Upper lobe of right lung (tissue), 1 donor: ENCODE results near the gene C1orf56. TPM values are rescaled to one million over a fixed set of nuclear protein-coding genes. Genes with fewer than 3 reads are reported as not detected.
"Not testable (repeated sequence)": the region's sequence is repeated elsewhere in the genome, so short reads cannot be mapped to it uniquely, and the experiment has no call there.

Experiments used
- ATAC-seq: fragments of 200-7000 bp; cut with Tn5 transposase; one replicate; pipeline ENCODE4 v1.9.1; 2020; ENCODE audit warnings: mild to moderate bottlenecking, moderate library complexity
- DNase-seq: peaks from one replicate; pipeline ENCODE4 v3.0.0-alpha.2; 2020
- H3K27ac ChIP-seq: fragments of 200-600 bp; one replicate; pipeline ENCODE4 v1.8.0; 2022
- H3K27me3 ChIP-seq: fragments of 200-600 bp; one replicate; pipeline ENCODE4 v1.8.0; 2022; ENCODE audit warnings: mild to moderate bottlenecking
- H3K36me3 ChIP-seq: fragments of 200-600 bp; one replicate; pipeline ENCODE4 v1.8.0; 2022
- H3K4me1 ChIP-seq: fragments of 200-600 bp; one replicate; pipeline ENCODE4 v1.8.0; 2022
- H3K4me3 ChIP-seq: fragments of 200-600 bp; one replicate; pipeline ENCODE4 v1.8.0; 2022; ENCODE audit warnings: mild to moderate bottlenecking
- H3K9me3 ChIP-seq: fragments of 200-600 bp; one replicate; pipeline ENCODE4 v1.8.0; 2022
- intact Hi-C: fragments of 100-400 bp; cut with DNase I; formaldehyde crosslinking; loops from one replicate; pipeline ENCODE4 v1.11.0; 2022
- total RNA-seq: library from RNA; stranded (reverse); fragmentation: NEBNext Ultra II Directional; extraction: Animal tissue kit (Norgen Biotek cat#: 25700); gene quantifications from one replicate; pipeline ENCODE4 v1.2.1, GENCODE V29; 2021
- TF ChIP-seq, protein P1 (sequence below): fragments of 200-600 bp; IDR thresholded peaks from one replicate; pipeline ENCODE4 v1.8.0; 2022; ENCODE audit warnings: antibody characterized with exemption
- donor health status: DM: no; HTN: yes; CAD: no; lungs with severe emphysema.

Gene C1orf56
- total RNA-seq, 1 donor from 2014 or later: 3.9 TPM

GRCh38 chr1:151072224-151072623 lies 24.7 kb downstream of the C1orf56 start:
- TF ChIP-seq, protein P1, sequence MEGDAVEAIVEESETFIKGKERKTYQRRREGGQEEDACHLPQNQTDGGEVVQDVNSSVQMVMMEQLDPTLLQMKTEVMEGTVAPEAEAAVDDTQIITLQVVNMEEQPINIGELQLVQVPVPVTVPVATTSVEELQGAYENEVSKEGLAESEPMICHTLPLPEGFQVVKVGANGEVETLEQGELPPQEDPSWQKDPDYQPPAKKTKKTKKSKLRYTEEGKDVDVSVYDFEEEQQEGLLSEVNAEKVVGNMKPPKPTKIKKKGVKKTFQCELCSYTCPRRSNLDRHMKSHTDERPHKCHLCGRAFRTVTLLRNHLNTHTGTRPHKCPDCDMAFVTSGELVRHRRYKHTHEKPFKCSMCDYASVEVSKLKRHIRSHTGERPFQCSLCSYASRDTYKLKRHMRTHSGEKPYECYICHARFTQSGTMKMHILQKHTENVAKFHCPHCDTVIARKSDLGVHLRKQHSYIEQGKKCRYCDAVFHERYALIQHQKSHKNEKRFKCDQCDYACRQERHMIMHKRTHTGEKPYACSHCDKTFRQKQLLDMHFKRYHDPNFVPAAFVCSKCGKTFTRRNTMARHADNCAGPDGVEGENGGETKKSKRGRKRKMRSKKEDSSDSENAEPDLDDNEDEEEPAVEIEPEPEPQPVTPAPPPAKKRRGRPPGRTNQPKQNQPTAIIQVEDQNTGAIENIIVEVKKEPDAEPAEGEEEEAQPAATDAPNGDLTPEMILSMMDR: peak; percentile 10
- Histone ChIP-seq H3K27me3 (no peaks in the 10 kb centered on the region), H3K27ac (peak overlapping the region; percentile 100), H3K4me3 (no peak overlapping the region), H3K4me1 (peaks cover 16% of the 10 kb centered on the region), H3K36me3 (peaks cover 6% of the 10 kb centered on the region), H3K9me3 (no peaks in the 10 kb centered on the region)
- no peak for ATAC-seq
- intact Hi-C loops: no loop called here
- DNase-seq: no peak

DNA sequence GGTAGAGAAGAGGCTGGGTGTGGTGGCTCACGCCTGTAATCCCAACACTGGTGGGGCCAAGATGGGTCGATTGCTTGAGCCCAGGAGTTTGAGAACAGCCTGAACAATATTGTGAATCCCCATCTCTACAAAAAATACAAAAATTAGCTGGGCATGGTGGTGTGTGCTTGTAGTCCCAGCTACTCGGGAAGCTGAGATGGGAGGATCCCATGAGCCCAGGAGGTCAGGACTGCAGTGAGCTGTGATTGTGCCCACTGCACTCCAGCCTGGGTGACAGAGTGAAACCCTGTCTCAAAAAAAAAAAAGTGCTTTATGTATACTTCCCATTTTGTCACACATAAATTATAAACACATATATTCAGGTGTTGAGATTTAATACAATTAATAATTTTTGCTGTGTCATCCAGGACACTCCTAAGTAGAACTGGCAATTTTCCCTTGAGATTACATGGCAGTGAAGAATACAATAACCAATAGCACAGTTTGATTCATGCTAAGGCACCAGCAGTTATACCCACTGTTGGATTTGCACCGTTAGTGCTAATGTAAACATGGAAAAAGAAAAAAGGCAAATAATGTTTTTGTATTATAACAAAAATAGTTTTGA lies 38.5 kb downstream of the C1orf56 start:
- intact Hi-C loops: no loop called here
- ATAC-seq (no peak), DNase-seq (no peak)
- H3K9me3 ChIP-seq: no peaks in the 10 kb centered on the region
- no peaks in the 10 kb centered on the region for H3K36me3 ChIP-seq
- H3K4me1 ChIP-seq: no peaks in the 10 kb centered on the region
- H3K27ac ChIP-seq: no peak overlapping the region
- TF ChIP-seq, protein P1: no peak
- no peak overlapping the region for H3K4me3 ChIP-seq
- no peaks in the 10 kb centered on the region for H3K27me3 ChIP-seq

GRCh38 chr1:151097426-151097825 lies 49.9 kb downstream of the C1orf56 start:
- DNase-seq: peak; percentile 10
- intact Hi-C loops: not testable (repeated sequence)

DNA sequence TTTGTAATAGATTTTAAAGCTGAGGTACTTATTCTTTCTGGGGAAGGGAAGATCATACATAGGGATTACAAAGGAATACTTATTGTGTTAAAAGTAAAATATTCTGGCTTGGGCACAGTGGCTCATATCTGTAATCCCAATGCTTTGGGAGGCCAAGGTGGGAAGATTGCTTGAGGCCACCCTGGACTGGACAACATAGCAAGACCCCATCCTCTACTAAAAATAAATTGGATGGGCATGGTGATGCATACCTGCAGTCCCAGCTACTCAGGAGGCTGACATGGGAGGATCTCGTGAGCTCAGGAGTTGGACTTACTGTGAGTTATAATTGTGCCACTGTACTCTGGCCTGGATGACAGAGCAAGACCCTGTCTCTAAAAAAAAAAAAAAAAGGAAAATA lies 50.6 kb downstream of the C1orf56 start:
- ATAC-seq (no peak), DNase-seq (no peak)
- Histone ChIP-seq H3K27me3 (no peaks in the 10 kb centered on the region), H3K27ac (no peak overlapping the region), H3K4me3 (no peak overlapping the region), H3K36me3 (peaks cover under 1% of the 10 kb centered on the region), H3K9me3 (no peaks in the 10 kb centered on the region), H3K4me1 (no peaks in the 10 kb centered on the region)
- TF ChIP-seq, protein P1: no peak
- intact Hi-C loops: no loop called here

More at GRCh38 chr1:151097426-151097825, 49.9 kb downstream of the C1orf56 start:
- not testable (repeated sequence) for H3K9me3 ChIP-seq, H3K36me3 ChIP-seq, H3K4me1 ChIP-seq, H3K4me3 ChIP-seq, H3K27me3 ChIP-seq, H3K27ac ChIP-seq, ATAC-seq

Other genes starting within 250 kb of the C1orf56 start
- gene CTSK, start 239.5 kb upstream of the C1orf56 start, total RNA-seq: 35.5 TPM
- 53.8 TPM for gene ARNT, start 171.2 kb upstream of the C1orf56 start, total RNA-seq
- not detected for gene CTXND2, start 160.6 kb upstream of the C1orf56 start, total RNA-seq
- 45.8 TPM for gene SETDB1, start 121.4 kb upstream of the C1orf56 start, total RNA-seq
- 354 TPM for gene CERS2, start 72.9 kb upstream of the C1orf56 start, total RNA-seq
- gene ANXA9, start 65.5 kb upstream of the C1orf56 start, total RNA-seq: 1.2 TPM
- gene MINDY1, start 40.8 kb upstream of the C1orf56 start, total RNA-seq: 26.5 TPM
- gene PRUNE1, start 39.3 kb upstream of the C1orf56 start, total RNA-seq: 18.3 TPM
- 5.2 TPM for gene BNIPL, start 11.2 kb upstream of the C1orf56 start, total RNA-seq
- 105 TPM for gene CDC42SE1, start 11.9 kb downstream of the C1orf56 start, total RNA-seq
- 0.72 TPM for gene MLLT11, start 12.6 kb downstream of the C1orf56 start, total RNA-seq
- gene GABPB2, start 23.0 kb downstream of the C1orf56 start, total RNA-seq: 15.2 TPM
- gene SEMA6C, start 98.9 kb downstream of the C1orf56 start, total RNA-seq: 6.7 TPM
- 10.3 TPM for gene TNFAIP8L2, start 108.9 kb downstream of the C1orf56 start, total RNA-seq
- 6.2 TPM for gene LYSMD1, start 118.2 kb downstream of the C1orf56 start, total RNA-seq
- gene SCNM1, start 118.4 kb downstream of the C1orf56 start, total RNA-seq: 34.6 TPM
- not detected for gene TMOD4, start 128.2 kb downstream of the C1orf56 start, total RNA-seq
- 42.6 TPM for gene VPS72, start 142.4 kb downstream of the C1orf56 start, total RNA-seq
- gene PIP5K1A, start 150.8 kb downstream of the C1orf56 start, total RNA-seq: 54.0 TPM
- 112 TPM for gene PSMD4, start 207.0 kb downstream of the C1orf56 start, total RNA-seq
- gene ZNF687, start 234.5 kb downstream of the C1orf56 start, total RNA-seq: 22.5 TPM